T1000 (cell line): ENCODE measurements around the gene RGP1.
A peak's percentile ranks its signal among the peaks of the same experiment; 100 is the strongest.

ENCODE experiments used
- DNase-seq: peaks from one replicate; lab custom pipeline; 2025; ENCODE audit warnings: mixed read lengths; lab: John Stamatoyannopoulos, UW

Gene RGP1

GRCh38 chr9:35719546-35719945 lies 29.5 kb upstream of the RGP1 start:
- no peak for DNase-seq

- DNase-seq, result no peak
These were observed 25.7 kb upstream of the RGP1 start for GRCh38 chr9:35723426-35723825.

DNA sequence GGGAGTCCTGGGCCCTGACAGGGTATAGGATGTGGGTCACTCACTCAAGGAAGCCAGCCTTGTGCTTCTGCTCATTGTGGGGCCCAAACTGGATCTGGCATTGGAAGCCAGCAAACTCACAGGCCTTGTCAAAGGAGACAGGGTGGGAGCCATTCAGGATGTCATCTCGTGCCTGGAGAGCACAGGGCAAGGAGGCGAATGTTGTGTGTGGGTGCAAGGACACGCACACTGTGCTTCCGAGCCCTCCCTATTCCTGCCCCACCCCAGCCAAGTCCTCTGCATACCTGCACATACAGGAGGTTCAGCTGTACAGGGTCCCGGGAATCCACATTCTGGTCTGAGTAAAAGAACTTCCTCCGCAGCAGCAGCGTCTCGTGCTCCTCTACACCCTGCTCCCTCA lies 25.2 kb upstream of the RGP1 start:
- no peak for DNase-seq

DNA sequence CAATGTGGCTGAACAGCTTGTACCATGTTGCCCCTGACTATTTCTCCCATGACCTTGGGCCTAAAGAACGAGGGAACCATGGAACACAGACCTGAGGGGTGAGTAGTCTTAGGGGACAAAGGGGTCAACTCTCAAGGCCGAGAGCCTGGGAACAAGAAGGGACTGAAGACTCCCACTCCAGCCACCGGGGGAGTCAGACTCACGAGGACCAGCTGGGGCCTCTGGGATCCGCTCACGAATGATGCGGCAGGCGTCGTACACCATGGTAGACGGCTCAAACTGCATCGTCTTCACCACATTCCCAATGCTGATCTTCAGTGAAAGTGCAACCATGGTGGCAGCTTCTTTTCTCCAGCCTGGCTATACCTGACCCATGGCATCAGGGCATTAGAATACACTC lies 23.7 kb upstream of the RGP1 start:
- DNase-seq, result no peak

- no peak for DNase-seq
These were observed 22.2 kb upstream of the RGP1 start for GRCh38 chr9:35726931-35727330.

GRCh38 chr9:35727676-35728040 lies 21.4 kb upstream of the RGP1 start:
- DNase-seq, result no peak

GRCh38 chr9:35728041-35728971 lies 20.8 kb upstream of the RGP1 start:
- DNase-seq, result no peak

DNA sequence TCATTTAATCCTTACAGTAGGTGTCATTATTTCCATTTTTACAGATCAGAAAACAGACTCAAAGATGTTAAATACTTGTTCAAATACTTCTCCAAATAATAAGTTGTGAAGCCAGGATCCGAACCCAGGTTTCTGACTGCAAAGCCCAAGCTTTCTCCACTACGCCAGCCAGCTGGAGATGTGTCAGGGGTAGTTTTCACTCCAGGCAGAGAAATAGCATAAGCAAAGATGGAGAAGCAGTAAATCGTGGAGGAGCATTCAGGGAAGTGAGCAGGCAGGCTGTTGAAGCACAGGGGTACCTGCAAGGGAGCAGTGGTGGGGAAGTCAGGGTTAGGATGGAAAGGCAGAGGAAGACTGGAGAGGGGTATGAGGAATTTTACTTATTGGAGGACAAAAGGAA lies 20.0 kb upstream of the RGP1 start:
- no peak for DNase-seq

- no peak for DNase-seq
These were observed 19.2 kb upstream of the RGP1 start for GRCh38 chr9:35729700-35730485.

DNA sequence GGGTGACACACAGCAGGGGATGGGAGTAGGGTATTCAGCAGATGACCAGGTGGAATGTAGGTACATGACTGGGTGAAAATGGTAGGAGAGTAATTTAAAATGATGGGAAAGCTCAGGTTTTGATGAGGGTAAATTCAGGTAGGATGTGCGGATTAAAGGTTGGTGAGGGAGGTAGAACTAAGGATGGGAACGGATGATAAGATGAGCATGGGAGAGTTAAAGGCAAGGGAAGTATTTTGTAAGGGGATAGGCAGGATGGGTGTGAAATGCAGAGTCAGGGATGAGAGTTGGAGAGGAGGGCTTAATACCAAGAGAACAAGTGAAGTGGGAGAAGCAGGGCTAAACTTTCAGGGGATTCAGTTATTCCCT lies 18.6 kb upstream of the RGP1 start:
- DNase-seq, result no peak

- no peak for DNase-seq
These were observed 17.5 kb upstream of the RGP1 start for GRCh38 chr9:35731415-35732184.

- peak; percentile 94 for DNase-seq
These were observed 16.8 kb upstream of the RGP1 start, which contains the start of the genes CREB3 and TLN1 for GRCh38 chr9:35732185-35732799. Gene CREB3, plus strand, starts transcription at chr9:35732666. Its CDS starts 107 bp downstream, at chr9:35732773. Gene TLN1, minus strand, starts transcription at chr9:35732195. Its CDS starts 6,501 bp downstream, at chr9:35725694.

- DNase-seq, result no peak
These were observed 16.1 kb upstream of the RGP1 start for GRCh38 chr9:35732800-35733541.

DNA sequence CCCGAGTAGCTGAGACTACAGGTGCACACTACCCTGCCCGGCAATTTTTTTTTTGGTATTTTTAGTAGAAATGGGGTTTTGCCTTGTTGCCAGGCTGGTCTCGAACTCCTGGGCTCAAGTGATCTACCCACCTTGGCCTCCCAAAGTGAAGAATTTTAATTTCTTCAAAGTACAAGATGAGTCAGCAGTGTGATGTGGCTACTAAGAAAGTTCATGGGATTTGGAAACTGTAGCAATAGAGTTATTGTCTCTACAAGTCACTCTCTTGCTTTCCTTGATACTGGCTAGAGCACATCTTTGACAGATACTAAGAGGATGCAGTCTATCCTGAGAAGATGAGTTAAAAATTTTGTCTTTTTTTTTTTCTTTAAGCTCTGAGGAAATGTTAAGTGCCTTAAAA lies 15.0 kb upstream of the RGP1 start:
- no peak for DNase-seq

DNA sequence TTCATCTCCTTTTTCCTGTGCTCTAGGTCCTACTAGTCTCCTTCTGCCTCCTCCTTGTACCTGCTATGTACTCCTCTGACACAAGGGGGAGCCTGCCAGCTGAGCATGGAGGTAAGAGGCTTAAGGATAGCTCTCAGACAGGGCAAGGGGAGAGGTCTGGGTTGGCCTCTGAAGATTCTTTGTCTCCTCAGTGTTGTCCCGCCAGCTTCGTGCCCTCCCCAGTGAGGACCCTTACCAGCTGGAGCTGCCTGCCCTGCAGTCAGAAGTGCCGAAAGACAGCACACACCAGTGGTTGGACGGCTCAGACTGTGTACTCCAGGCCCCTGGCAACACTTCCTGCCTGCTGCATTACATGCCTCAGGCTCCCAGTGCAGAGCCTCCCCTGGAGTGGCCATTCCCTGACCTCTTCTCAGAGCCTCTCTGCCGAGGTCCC lies 12.9 kb upstream of the RGP1 start:
- no peak for DNase-seq

DNA sequence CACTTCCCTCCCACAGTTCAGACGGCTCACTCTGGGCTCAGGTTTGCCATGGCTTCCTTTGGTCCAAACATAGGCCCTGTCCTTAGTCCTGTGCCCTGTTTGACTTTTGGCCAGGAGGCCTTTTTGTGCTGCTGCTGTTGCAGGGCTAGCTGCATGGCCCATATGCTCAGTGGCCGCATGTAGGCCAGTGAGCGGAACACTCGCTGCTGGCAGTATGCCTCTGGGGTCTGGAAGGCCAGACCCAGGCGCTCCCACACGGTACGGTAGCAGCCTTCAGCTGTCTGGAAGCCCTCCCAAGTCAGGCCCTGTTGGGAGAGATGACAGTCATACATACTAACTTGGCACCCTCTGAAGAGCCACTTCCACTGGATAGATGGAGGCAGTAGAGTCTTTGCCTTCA lies 11.9 kb upstream of the RGP1 start:
- no peak for DNase-seq

- DNase-seq, result no peak
These were observed 10.9 kb upstream of the RGP1 start for GRCh38 chr9:35738186-35738585.

DNA sequence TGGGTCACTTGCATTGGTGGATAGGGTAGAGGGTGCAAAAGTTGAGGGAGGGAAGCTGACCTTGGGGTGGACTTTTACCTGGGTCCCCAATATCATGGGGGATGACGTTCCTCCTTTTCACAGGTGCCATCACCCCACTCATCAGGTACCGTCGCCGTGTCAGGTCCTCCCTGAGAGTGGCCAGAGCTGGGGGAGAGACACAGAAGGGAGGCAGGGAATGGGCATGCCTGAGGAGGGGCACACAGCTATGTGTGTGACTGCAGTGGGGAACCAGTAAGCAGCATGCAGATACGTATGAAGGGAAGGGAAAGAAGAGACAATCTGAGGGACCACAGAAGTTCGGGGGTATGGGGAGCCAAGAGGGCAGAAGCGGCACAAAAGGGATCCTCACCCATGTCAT lies 10.2 kb upstream of the RGP1 start:
- DNase-seq, result no peak

- no peak for DNase-seq
These were observed 8.8 kb upstream of the RGP1 start for GRCh38 chr9:35740243-35740642.

DNA sequence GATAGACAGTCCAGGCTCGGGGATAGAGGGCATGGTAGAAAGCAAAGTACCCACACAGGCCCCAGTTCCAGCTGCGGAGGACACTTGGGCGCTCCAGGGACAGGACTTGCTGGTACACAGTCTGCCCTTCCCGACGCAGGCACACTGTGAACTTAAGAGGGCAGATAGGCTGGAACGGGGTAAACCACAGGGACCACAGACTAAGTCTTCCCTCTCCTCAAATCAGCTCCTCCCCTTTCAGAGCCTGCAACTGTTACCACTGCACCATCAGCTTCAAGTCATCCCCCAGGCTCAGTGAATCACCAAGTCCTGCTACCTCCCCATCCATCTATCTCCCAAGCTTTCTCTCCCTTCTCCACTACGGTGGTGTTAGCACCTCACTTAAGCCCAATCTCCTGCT lies 7.3 kb upstream of the RGP1 start:
- no peak for DNase-seq

DNA sequence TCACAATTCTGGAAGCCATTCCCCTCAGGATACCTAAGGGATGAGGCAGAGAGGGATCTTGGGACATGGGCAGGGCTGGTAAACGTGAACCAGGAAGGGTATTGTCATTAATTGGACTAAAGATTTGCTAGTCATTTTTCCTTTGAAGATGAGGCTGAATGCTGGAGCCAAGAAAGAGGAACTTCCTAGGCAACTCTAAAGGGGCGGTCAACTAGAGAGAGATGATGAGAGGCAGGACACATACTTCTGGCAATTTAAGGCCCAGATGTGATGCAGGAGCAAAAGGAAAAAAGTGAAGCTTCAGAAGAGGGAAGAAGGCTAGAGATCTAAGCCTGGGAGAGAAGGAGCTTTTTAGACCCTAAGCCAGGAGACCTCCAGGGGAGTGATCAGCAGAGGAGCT lies 5.6 kb upstream of the RGP1 start:
- DNase-seq, result no peak
